H9 (cell line): ENCODE data around the gene OR10J4. TPM values are rescaled to one million over a fixed set of nuclear protein-coding genes. Genes with fewer than 3 reads are reported as not detected.

ENCODE experiments used
- DNase-seq: peaks from one replicate; pipeline ENCODE4 v3.0.0-alpha.2; 2017
- H2AFZ ChIP-seq: one replicate; pipeline ENCODE4 v1.6.1; 2013; ENCODE audit warnings: mild to moderate bottlenecking, low read length, control low read depth, moderate library complexity
- H2AK5ac ChIP-seq: 2 replicates; pipeline ENCODE4 v1.6.1; 2013; ENCODE audit warnings: low read length, control low read depth, mixed read lengths; ENCODE audit not compliant: insufficient read length
- H2BK120ac ChIP-seq: one replicate; pipeline ENCODE4 v1.6.1; 2013; ENCODE audit warnings: low read depth, mild to moderate bottlenecking, low read length, control low read depth, inconsistent platforms; ENCODE audit not compliant: poor library complexity, severe bottlenecking
- H2BK12ac ChIP-seq: 2 replicates; pipeline ENCODE4 v1.6.1; 2013; ENCODE audit warnings: low read length, control low read depth, mixed read lengths, low read depth; ENCODE audit not compliant: insufficient read length
- H2BK15ac ChIP-seq: 2 replicates; pipeline ENCODE4 v1.6.1; 2013; ENCODE audit warnings: low read depth, low read length, control low read depth
- H2BK20ac ChIP-seq: one replicate; pipeline ENCODE4 v1.6.1; 2013; ENCODE audit warnings: low read depth, mild to moderate bottlenecking, low read length, control low read depth, inconsistent platforms; ENCODE audit not compliant: poor library complexity, severe bottlenecking
- H2BK5ac ChIP-seq: 2 replicates; pipeline ENCODE4 v1.6.1; 2013; ENCODE audit warnings: low read length, control low read depth, mixed read lengths; ENCODE audit not compliant: insufficient read length
- H3K14ac ChIP-seq: 2 replicates; pipeline ENCODE4 v1.6.1; 2013; ENCODE audit warnings: low read length, control low read depth; ENCODE audit not compliant: insufficient read depth
- H3K18ac ChIP-seq: 2 replicates; pipeline ENCODE4 v1.6.1; 2013; ENCODE audit warnings: low read depth, mild to moderate bottlenecking, mixed read lengths, low read length, control low read depth; ENCODE audit not compliant: insufficient read length
- H3K23ac ChIP-seq: 2 replicates; pipeline ENCODE4 v1.6.1; 2013; ENCODE audit warnings: low read length, control low read depth, mixed read lengths, low read depth; ENCODE audit not compliant: insufficient read length
- H3K23me2 ChIP-seq: 2 replicates; pipeline ENCODE4 v1.6.1; 2013; ENCODE audit warnings: low read depth, mild to moderate bottlenecking, mixed read lengths, low read length, control low read depth; ENCODE audit not compliant: insufficient read length, poor library complexity, severe bottlenecking
- H3K27ac ChIP-seq: 2 replicates; pipeline ENCODE4 v1.5.1; 2013; ENCODE audit warnings: low read length, control low read depth, mixed read lengths, low read depth; ENCODE audit not compliant: insufficient read length
- H3K27me3 ChIP-seq: 2 replicates; pipeline ENCODE4 v1.6.1; 2013; ENCODE audit warnings: low read length, control low read depth, inconsistent platforms; ENCODE audit not compliant: insufficient read depth
- H3K4ac ChIP-seq: 2 replicates; pipeline ENCODE4 v1.6.1; 2013; ENCODE audit warnings: low read depth, mild to moderate bottlenecking, control low read depth, inconsistent platforms, low read length, moderate library complexity
- H3K4me1 ChIP-seq: 2 replicates; pipeline ENCODE4 v1.6.1; 2013; ENCODE audit warnings: low read length, control low read depth, inconsistent platforms; ENCODE audit not compliant: insufficient read depth
- H3K4me2 ChIP-seq: 2 replicates; pipeline ENCODE4 v1.6.1; 2013; ENCODE audit warnings: low read length, control low read depth, mixed read lengths; ENCODE audit not compliant: insufficient read length, insufficient read depth
- H3K56ac ChIP-seq: 2 replicates; pipeline ENCODE4 v1.6.1; 2013; ENCODE audit warnings: low read depth, mild to moderate bottlenecking, mixed read lengths, low read length, control low read depth; ENCODE audit not compliant: insufficient read length
- H3K79me1 ChIP-seq: 2 replicates; pipeline ENCODE4 v1.6.1; 2013; ENCODE audit warnings: low read depth, mild to moderate bottlenecking, moderate library complexity, low read length, control low read depth, inconsistent platforms; ENCODE audit not compliant: insufficient read depth, poor library complexity, severe bottlenecking
- H3K79me2 ChIP-seq: 2 replicates; pipeline ENCODE4 v1.6.1; 2013; ENCODE audit warnings: low read length, control low read depth, inconsistent platforms; ENCODE audit not compliant: insufficient read depth
- H3K9ac ChIP-seq: 2 replicates; pipeline ENCODE4 v1.6.1; 2013; ENCODE audit warnings: low read length, control low read depth, mixed read lengths; ENCODE audit not compliant: insufficient read length; ENCODE audit errors: extremely low read depth
- H3K9me3 ChIP-seq: one replicate; pipeline ENCODE4 v1.6.1; 2013; ENCODE audit warnings: low read depth, low read length, inconsistent platforms; ENCODE audit not compliant: control insufficient read depth
- H3T11ph ChIP-seq: one replicate; pipeline ENCODE4 v1.6.1; 2013; ENCODE audit warnings: mild to moderate bottlenecking, low read length, control low read depth, inconsistent platforms
- H4K20me1 ChIP-seq: one replicate; pipeline ENCODE4 v1.6.1; 2013; ENCODE audit not compliant: control insufficient read depth, insufficient read length, insufficient read depth
- H4K5ac ChIP-seq: 2 replicates; pipeline ENCODE4 v1.6.1; 2013; ENCODE audit warnings: low read depth, mild to moderate bottlenecking, mixed read lengths, low read length, control low read depth; ENCODE audit not compliant: insufficient read length
- H4K8ac ChIP-seq: replicated peaks from 2 replicates; pipeline ENCODE4 v1.6.1; 2013; ENCODE audit warnings: low read length, control low read depth, mixed read lengths, low read depth; ENCODE audit not compliant: insufficient read length
- H4K91ac ChIP-seq: 2 replicates; pipeline ENCODE4 v1.6.1; 2013; ENCODE audit warnings: low read depth, mild to moderate bottlenecking, moderate library complexity, mixed read lengths, low read length, control low read depth; ENCODE audit not compliant: insufficient read length
- H3K27ac Mint-ChIP-seq, 3 experiments: 2 replicates in 2 of 3; 3 replicates in 1 of 3; pipeline ENCODE4 v1.8.0; 2020 to 2021; ENCODE audit warnings: mixed read lengths in 3 of 3, mild to moderate bottlenecking in 1 of 3, moderate library complexity in 1 of 3
- H3K27me3 Mint-ChIP-seq: 2 replicates; pipeline ENCODE4 v1.8.0; 2021; ENCODE audit warnings: low read depth, mild to moderate bottlenecking, moderate library complexity, mixed read lengths
- H3K36me3 Mint-ChIP-seq, 3 experiments: 2 replicates in 2 of 3; 3 replicates in 1 of 3; pipeline ENCODE4 v1.8.0; 2020 to 2021; ENCODE audit warnings: low read depth in 3 of 3, mixed read lengths in 3 of 3; ENCODE audit not compliant: insufficient read depth in 1 of 3
- H3K4me1 Mint-ChIP-seq, 2 experiments: 2 replicates each; pipeline ENCODE4 v1.8.0; 2020; ENCODE audit warnings: mixed read lengths in 2 of 2
- H3K4me3 Mint-ChIP-seq, 2 experiments: 2 replicates in 1 of 2; 3 replicates in 1 of 2; pipeline ENCODE4 v1.8.0; 2020 to 2021; ENCODE audit warnings: mild to moderate bottlenecking in 2 of 2, mixed read lengths in 2 of 2, moderate library complexity in 1 of 2
- H3K9me3 Mint-ChIP-seq, 2 experiments: 2 replicates in 1 of 2; 3 replicates in 1 of 2; pipeline ENCODE4 v1.8.0; 2020; ENCODE audit warnings: mild to moderate bottlenecking in 2 of 2, mixed read lengths in 2 of 2, moderate library complexity in 1 of 2
- CTCF ChIP-seq: fragments of 200-600 bp; sonication (generic); conservative IDR thresholded peaks from 3 replicates; pipeline ENCODE4 v1.8.0; 2021; ENCODE audit warnings: antibody characterized with exemption, mild to moderate bottlenecking
- WGBS: extraction: QIAGEN DNeasy Blood & Tissue Kit; methylation state at CpG from one replicate; pipeline ENCODE4 v1.1.7; 2013; ENCODE audit warnings: missing lambda C conversion rate, low lambda C conversion rate, mixed read lengths; ENCODE audit not compliant: insufficient read length; ENCODE audit errors: extremely low coverage; 5-methylcytosine and 5-hydroxymethylcytosine counted together
- total RNA-seq: library from RNA; stranded (reverse); gene quantifications from 2 replicates; pipeline ENCODE4 v1.2.1, GENCODE V29; 2021

Gene OR10J4
- total RNA-seq, 1 experiment from 2014 or later = not detected

- Histone ChIP-seq H3K4ac (no peak overlapping the region), H2AK5ac (no peak overlapping the region), H2BK12ac (no peak overlapping the region), H2BK20ac (no peak overlapping the region), H3K23ac (no peak overlapping the region), H3K79me1 (no peaks in the 10 kb centered on the region), H3K4me1 (no peaks in the 10 kb centered on the region), H4K91ac (no peak overlapping the region), H2BK5ac (no peak overlapping the region), H4K8ac (no peak overlapping the region), H3K23me2 (no peaks in the 10 kb centered on the region), H3K14ac (no peak overlapping the region), H2BK120ac (no peak overlapping the region), H3K27me3 (no peaks in the 10 kb centered on the region), H2AFZ (no peak overlapping the region), H3K27ac (no peak overlapping the region), H4K5ac (no peak overlapping the region), H3T11ph (no peak overlapping the region), H3K56ac (no peak overlapping the region), H2BK15ac (no peak overlapping the region), H4K20me1 (no peaks in the 10 kb centered on the region), H3K18ac (no peak overlapping the region), H3K4me2 (no peak overlapping the region), H3K79me2 (no peaks in the 10 kb centered on the region), H3K9me3 (no peaks in the 10 kb centered on the region), H3K9ac (no peak overlapping the region)
- H3K27ac Mint-ChIP-seq = no peak overlapping the region
- H3K4me3 Mint-ChIP-seq = no peak overlapping the region
- H3K9me3 Mint-ChIP-seq = peaks cover 2 to 43% of the 10 kb centered on the region in 2 experiments; a peak in 3 of 5 replicates
- no peak for TF ChIP-seq CTCF
- no peaks in the 10 kb centered on the region; the same call in 1 of the 2 replicates for H3K27me3 Mint-ChIP-seq
- WGBS = no CpG with 5 or more reads among the region's 2 CpGs
- H3K36me3 Mint-ChIP-seq = peaks cover 0 to 27% (median 0%) of the 10 kb centered on the region in 3 experiments; a peak in 3 of 7 replicates
- no peak for DNase-seq
- no peaks in the 10 kb centered on the region for H3K4me1 Mint-ChIP-seq
These were observed 36.3 kb downstream of the OR10J4 start for GRCh38 chr1:159468321-159468720.
